Measurements from ENCODE around the gene APOA5. TPM values are rescaled to one million over a fixed set of nuclear protein-coding genes. Genes with fewer than 3 reads are reported as not detected.

The APOA5 gene
- total and polyA plus RNA-seq, 2 of the 13 experiments (the other 11 are each of a cell fraction or from before 2014, with no cell fraction given) = 44.0 to 49.1 TPM

DNA sequence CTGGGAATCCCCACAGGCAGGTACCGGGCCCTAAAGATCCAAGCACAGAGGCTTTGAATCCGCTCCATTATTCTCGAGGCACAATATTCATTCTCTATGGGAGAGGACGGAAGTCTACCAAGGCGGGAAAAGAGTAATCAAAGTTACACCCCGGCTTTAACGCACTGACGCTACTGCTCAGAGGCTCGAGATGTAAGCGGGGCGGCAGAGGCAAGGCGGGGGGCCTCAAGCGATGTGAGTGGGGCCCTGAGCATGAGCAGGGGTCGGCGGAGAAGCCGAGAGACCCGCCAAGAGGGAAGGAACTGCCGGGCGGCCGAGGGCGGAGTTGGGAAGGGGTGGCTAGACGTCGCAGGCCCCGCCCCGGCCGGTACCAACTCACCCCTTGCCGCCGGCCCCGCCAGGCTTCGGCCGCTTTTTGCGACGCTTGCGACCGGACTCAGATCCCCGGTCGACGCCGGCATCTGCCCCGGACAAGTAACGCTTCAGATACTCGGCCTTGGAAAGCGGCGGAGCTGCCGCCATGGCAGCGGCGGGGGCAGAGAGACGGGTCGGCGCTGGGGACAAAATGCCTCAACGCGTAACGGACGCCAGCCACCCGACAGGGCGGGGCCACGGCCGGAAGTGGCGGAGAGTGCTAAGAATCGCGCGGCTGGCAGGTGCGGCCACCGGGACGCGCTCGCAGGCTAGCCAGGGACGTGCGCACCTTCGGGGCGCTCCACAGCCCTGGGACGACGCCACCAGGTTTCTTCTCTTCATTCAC, 19.1 kb downstream of the APOA5 start, which contains the start of gene BUD13 (continued):
- TF ChIP-seq, protein P1, sequence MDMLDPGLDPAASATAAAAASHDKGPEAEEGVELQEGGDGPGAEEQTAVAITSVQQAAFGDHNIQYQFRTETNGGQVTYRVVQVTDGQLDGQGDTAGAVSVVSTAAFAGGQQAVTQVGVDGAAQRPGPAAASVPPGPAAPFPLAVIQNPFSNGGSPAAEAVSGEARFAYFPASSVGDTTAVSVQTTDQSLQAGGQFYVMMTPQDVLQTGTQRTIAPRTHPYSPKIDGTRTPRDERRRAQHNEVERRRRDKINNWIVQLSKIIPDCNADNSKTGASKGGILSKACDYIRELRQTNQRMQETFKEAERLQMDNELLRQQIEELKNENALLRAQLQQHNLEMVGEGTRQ (IDR thresholded peaks at IDR 0.05; ENCODE audit: low read depth, low read length) = no peak
- TF ChIP-seq, protein P1 (CRISPR knock-in tag; IDR thresholded peaks at IDR 0.05; ENCODE audit: borderline replicate concordance) = no peak; the same call in 1 of the 2 replicates
- TF ChIP-seq ZSCAN20 (CRISPR knock-in tag; IDR thresholded peaks at IDR 0.05; ENCODE audit: borderline replicate concordance) (no peak; the same call in 1 of the 2 replicates), SMARCC2 (IDR thresholded peaks at IDR 0.05) (no peak), HDAC1 (CRISPR knock-in tag; IDR thresholded peaks at IDR 0.05) (peak; percentile 97), PAWR (CRISPR knock-in tag; IDR thresholded peaks at IDR 0.05; ENCODE audit: borderline replicate concordance) (0 out of 2 replicates have a peak, but pooled peaks have one; percentile 27), ZKSCAN8 (CRISPR knock-in tag; IDR thresholded peaks at IDR 0.05; ENCODE audit: borderline replicate concordance) (no peak), NFYC (CRISPR knock-in tag; IDR thresholded peaks at IDR 0.05) (no peak), TAF15 (IDR thresholded peaks at IDR 0.05; ENCODE audit: low read depth, low read length, poor library complexity, severe bottlenecking) (peak; percentile 71), BORCS8-MEF2B (CRISPR knock-in tag; IDR thresholded peaks at IDR 0.05) (peak; percentile 87), SYNCRIP (IDR thresholded peaks at IDR 0.05; ENCODE audit: insufficient read depth, low read depth, low read length) (no peak), HOXD1 (CRISPR knock-in tag; IDR thresholded peaks at IDR 0.05) (peak; percentile 69; the same call in 1 of the 2 replicates), NFATC3 (CRISPR knock-in tag; IDR thresholded peaks at IDR 0.05) (no peak), MTF2 (CRISPR knock-in tag; IDR thresholded peaks at IDR 0.05; ENCODE audit: borderline replicate concordance) (peak; percentile 80; the same call in 1 of the 2 replicates), ZFP1 (CRISPR knock-in tag; IDR thresholded peaks at IDR 0.05) (0 out of 2 replicates have a peak, but pooled peaks have one; percentile 74), ZNF562 (CRISPR knock-in tag; IDR thresholded peaks at IDR 0.05; ENCODE audit: borderline replicate concordance) (no peak), ZKSCAN5 (CRISPR knock-in tag; IDR thresholded peaks at IDR 0.05) (no peak), NFYB (CRISPR knock-in tag; IDR thresholded peaks at IDR 0.05) (peak; percentile 40; the same call in 1 of the 2 replicates), NCOA2 (CRISPR knock-in tag; IDR thresholded peaks at IDR 0.05) (peak; percentile 59), SP2 (CRISPR knock-in tag; IDR thresholded peaks at IDR 0.05) (peak; percentile 78)
- TF ChIP-seq, protein P2, sequence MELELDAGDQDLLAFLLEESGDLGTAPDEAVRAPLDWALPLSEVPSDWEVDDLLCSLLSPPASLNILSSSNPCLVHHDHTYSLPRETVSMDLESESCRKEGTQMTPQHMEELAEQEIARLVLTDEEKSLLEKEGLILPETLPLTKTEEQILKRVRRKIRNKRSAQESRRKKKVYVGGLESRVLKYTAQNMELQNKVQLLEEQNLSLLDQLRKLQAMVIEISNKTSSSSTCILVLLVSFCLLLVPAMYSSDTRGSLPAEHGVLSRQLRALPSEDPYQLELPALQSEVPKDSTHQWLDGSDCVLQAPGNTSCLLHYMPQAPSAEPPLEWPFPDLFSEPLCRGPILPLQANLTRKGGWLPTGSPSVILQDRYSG (CRISPR knock-in tag; IDR thresholded peaks at IDR 0.05) = peak; percentile 61; the same call in 1 of the 2 replicates
- TF ChIP-seq, protein P3, sequence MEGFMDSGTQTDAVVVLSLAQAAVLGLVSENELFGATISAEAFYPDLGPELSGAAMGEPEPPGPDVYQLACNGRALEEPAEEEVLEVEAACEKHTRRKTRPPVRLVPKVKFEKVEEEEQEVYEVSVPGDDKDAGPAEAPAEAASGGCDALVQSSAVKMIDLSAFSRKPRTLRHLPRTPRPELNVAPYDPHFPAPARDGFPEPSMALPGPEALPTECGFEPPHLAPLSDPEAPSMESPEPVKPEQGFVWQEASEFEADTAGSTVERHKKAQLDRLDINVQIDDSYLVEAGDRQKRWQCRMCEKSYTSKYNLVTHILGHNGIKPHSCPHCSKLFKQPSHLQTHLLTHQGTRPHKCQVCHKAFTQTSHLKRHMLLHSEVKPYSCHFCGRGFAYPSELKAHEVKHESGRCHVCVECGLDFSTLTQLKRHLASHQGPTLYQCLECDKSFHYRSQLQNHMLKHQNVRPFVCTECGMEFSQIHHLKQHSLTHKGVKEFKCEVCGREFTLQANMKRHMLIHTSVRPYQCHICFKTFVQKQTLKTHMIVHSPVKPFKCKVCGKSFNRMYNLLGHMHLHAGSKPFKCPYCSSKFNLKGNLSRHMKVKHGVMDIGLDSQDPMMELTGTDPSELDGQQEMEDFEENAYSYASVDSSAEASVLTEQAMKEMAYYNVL (CRISPR knock-in tag; IDR thresholded peaks at IDR 0.05; ENCODE audit: borderline replicate concordance) = no peak
- TF ChIP-seq, protein P4, sequence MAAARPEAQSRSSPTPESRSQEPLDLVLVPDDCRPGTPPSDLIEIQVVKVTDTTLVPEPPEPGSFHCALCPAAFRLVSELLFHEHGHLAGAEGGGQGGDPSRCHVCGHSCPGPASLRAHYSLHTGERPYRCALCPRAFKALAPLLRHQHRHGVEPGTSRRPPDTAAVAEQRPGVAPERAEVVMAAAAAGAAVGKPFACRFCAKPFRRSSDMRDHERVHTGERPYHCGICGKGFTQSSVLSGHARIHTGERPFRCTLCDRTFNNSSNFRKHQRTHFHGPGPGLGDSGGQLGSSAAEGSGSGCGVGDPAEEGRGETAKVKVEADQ (CRISPR knock-in tag; IDR thresholded peaks at IDR 0.05; ENCODE audit: borderline replicate concordance) = peak; percentile 81; the same call in 1 of the 2 replicates
- TF ChIP-seq, protein P5, sequence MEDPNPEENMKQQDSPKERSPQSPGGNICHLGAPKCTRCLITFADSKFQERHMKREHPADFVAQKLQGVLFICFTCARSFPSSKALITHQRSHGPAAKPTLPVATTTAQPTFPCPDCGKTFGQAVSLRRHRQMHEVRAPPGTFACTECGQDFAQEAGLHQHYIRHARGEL (CRISPR knock-in tag; IDR thresholded peaks at IDR 0.05) = peak; percentile 76; the same call in 1 of the 2 replicates

All from HepG2 (cell line).